Measurements from ENCODE around the gene ZNF397.

Gene ZNF397

DNA sequence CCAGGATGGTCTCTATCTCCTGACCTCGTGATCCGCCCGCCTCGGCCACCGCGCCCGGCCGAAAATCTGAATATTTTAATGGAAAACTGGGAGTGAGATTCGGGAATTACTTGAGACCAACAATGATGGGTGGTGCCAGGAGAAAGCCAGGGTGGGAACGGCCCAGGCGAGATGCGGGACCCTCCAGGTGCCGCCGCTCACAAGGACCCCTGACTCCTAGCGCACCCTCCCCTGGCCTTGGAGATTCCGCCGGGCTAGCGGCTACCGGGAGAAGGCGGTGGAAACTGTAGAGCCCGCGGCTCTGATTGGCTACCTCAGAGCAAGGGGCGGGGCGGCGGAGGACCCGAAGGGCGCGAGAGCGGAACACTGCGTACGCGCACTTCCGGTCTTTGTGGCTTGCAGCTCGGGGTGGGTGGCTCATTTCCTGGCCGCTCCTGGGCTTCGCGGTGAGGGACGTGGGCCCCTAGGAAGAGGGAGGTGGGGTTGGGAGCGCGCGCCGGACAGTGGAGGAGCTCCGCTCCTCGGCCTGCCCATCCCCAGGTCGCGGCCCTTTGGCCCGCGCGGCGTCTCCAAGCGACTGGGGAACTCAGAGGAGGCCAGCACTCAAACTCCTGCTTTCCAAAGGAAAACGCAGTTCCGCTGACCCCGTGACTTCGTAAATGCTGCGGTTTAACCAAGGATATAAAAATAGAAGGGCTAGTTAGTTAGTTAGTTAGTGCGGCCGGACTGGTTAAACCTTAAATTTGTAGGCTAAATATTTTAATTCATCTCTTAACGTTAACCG is at the start of gene ZNF397:
Gene ZNF397 (plus strand): TSS at position 371 of the 784 bp plus-strand sequence. CDS start 1,437 bp downstream, outside the sequence.
- TF ChIP-seq, protein P1, sequence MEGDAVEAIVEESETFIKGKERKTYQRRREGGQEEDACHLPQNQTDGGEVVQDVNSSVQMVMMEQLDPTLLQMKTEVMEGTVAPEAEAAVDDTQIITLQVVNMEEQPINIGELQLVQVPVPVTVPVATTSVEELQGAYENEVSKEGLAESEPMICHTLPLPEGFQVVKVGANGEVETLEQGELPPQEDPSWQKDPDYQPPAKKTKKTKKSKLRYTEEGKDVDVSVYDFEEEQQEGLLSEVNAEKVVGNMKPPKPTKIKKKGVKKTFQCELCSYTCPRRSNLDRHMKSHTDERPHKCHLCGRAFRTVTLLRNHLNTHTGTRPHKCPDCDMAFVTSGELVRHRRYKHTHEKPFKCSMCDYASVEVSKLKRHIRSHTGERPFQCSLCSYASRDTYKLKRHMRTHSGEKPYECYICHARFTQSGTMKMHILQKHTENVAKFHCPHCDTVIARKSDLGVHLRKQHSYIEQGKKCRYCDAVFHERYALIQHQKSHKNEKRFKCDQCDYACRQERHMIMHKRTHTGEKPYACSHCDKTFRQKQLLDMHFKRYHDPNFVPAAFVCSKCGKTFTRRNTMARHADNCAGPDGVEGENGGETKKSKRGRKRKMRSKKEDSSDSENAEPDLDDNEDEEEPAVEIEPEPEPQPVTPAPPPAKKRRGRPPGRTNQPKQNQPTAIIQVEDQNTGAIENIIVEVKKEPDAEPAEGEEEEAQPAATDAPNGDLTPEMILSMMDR (IDR thresholded peaks at IDR 0.05; ENCODE audit: low read depth, low read length, missing control alignments) = no peak
- peak within 1 kb of the TSS; percentile 58 for H3K4me3 ChIP-seq (replicated peaks; ENCODE audit: low read depth, low read length)
- peak; percentile 82 for DNase-seq (ENCODE audit: extremely low read depth, low read depth)

DNA sequence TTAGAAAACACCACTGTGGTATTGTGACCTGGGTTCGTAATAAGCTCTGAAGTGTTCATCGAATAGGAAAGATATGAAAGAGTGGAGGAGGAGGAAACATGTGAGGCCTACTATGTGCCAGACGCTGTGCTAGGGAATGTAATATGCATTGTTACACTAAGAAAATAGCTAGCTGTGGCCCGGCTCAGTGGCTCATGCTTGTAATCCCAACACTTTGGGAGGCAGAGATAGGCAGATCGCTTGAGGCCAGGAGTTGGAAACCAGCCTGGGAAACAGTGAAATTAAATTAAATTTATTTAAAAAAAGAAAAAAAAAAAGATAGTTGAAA is 49.2 kb upstream of the ZNF397 start:
- TF ChIP-seq, protein P1 (IDR thresholded peaks at IDR 0.05; ENCODE audit: low read depth, low read length, missing control alignments) = no peak
- H3K4me3 ChIP-seq (replicated peaks; ENCODE audit: low read depth, low read length) = no peak overlapping the region
- DNase-seq (ENCODE audit: extremely low read depth, low read depth) = no peak

DNA sequence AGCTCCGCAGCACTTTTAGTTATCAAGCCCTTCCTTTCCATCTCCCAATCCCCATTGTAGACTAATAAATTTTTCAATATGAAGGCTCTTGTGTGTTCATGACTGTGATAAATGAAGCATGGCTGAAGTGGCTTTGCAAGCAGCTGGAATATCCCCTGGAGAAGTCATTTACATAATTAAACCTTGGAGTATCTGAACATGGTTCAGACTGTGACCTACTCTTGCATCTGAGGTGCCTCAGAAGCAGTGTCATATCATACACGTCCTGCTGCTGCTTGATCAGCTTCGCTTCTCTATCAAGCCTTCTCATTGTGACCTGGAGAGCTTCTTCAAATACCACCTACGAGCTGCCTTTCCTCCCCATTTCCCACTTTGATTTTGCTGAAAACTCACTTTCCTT is 48.4 kb upstream of the ZNF397 start:
- DNase-seq (ENCODE audit: extremely low read depth, low read depth) = no peak
- no peak overlapping the region for H3K4me3 ChIP-seq (replicated peaks; ENCODE audit: low read depth, low read length)
- TF ChIP-seq, protein P1 (IDR thresholded peaks at IDR 0.05; ENCODE audit: low read depth, low read length, missing control alignments) = no peak

DNA sequence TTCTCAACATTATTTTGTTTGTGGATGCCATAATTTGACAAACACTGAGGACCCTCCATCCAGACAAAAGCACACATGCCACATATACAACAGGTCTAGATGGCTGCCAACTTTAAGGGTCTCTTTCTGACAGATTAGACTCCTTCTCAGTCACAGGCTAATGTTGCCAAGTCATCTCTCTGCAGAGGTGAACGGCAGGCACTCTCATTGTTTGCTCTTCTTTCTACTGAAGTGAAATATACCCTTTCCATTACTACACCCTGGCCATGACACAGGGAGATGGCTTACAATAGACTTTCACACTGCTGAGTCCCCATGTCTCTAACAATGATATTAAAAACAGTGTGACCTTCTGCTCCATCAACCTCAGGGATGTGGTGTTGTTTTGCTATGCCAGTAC is 47.5 kb upstream of the ZNF397 start:
- no peak overlapping the region for H3K4me3 ChIP-seq (replicated peaks; ENCODE audit: low read depth, low read length)
- DNase-seq (ENCODE audit: extremely low read depth, low read depth) = no peak
- TF ChIP-seq, protein P1 (IDR thresholded peaks at IDR 0.05; ENCODE audit: low read depth, low read length, missing control alignments) = no peak

DNA sequence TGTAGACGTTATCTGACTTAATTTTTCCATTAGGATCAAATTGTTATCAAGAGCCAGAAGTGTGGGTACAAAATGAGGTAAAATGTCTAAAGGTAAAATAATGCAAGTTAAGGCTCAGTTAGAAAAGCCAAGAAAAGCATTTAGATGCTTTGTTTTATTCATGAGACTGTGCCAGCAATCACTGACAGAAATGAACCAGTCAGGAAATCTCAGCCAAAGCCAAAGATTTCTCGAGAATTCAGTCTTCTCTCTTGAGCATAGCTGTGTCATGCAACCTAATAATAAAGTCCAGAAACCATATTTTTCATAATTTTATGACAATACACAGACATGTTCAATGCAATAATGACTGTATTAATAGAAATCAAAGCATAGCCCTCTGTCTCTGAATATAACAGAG is 43.5 kb upstream of the ZNF397 start:
- no peak for DNase-seq (ENCODE audit: extremely low read depth, low read depth)
- no peak overlapping the region for H3K4me3 ChIP-seq (replicated peaks; ENCODE audit: low read depth, low read length)
- TF ChIP-seq, protein P1 (IDR thresholded peaks at IDR 0.05; ENCODE audit: low read depth, low read length, missing control alignments) = no peak

- TF ChIP-seq, protein P1 (IDR thresholded peaks at IDR 0.05; ENCODE audit: low read depth, low read length, missing control alignments) = no peak
- no peak overlapping the region for H3K4me3 ChIP-seq (replicated peaks; ENCODE audit: low read depth, low read length)
- no peak for DNase-seq (ENCODE audit: extremely low read depth, low read depth)
These were observed 39.4 kb upstream of the ZNF397 start for GRCh38 chr18:35201256-35201931.
